ENCODE data around the gene CXADR. TPM values are rescaled to one million over a fixed set of nuclear protein-coding genes. Genes with fewer than 3 reads are reported as not detected.

Gene CXADR
- total RNA-seq, 1 experiment from 2014 or later, result 119 TPM

- DNase-seq (ENCODE audit: low spot score) (no peak), ATAC-seq (no peak)
- Mint-ChIP-seq H3K4me3 (no peak overlapping the region), H3K9me3 (no peaks in the 10 kb centered on the region), H3K27me3 (ENCODE audit: low read depth) (no peaks in the 10 kb centered on the region), H3K27ac (peak overlapping the region; percentile 78), H3K4me1 (peaks cover 66% of the 10 kb centered on the region), H3K36me3 (peaks cover 5% of the 10 kb centered on the region)
- no peak for TF ChIP-seq TP53 (CRISPR knock-in tag; IDR thresholded peaks at IDR 0.05)
- no peak for TF ChIP-seq SP1 (CRISPR knock-in tag; conservative IDR thresholded peaks at IDR 0.05)
- no peak for TF ChIP-seq NFE2L1 (CRISPR knock-in tag; IDR thresholded peaks at IDR 0.05)
- no peak for TF ChIP-seq PRDM15 (CRISPR knock-in tag; IDR thresholded peaks at IDR 0.05)
- TF ChIP-seq NR2C2 (CRISPR knock-in tag; IDR thresholded peaks at IDR 0.05), result no peak
- no peak for TF ChIP-seq MLX (CRISPR knock-in tag; IDR thresholded peaks at IDR 0.05)
- TF ChIP-seq GRHL2 (CRISPR knock-in tag; IDR thresholded peaks at IDR 0.05; ENCODE audit: insufficient replicate concordance, severe bottlenecking), result no peak
- no peak for TF ChIP-seq FOXJ3 (CRISPR knock-in tag; IDR thresholded peaks at IDR 0.05; ENCODE audit: borderline replicate concordance)
- TF ChIP-seq FOXK1 (CRISPR knock-in tag; IDR thresholded peaks at IDR 0.05), result no peak
- TF ChIP-seq, protein P1, sequence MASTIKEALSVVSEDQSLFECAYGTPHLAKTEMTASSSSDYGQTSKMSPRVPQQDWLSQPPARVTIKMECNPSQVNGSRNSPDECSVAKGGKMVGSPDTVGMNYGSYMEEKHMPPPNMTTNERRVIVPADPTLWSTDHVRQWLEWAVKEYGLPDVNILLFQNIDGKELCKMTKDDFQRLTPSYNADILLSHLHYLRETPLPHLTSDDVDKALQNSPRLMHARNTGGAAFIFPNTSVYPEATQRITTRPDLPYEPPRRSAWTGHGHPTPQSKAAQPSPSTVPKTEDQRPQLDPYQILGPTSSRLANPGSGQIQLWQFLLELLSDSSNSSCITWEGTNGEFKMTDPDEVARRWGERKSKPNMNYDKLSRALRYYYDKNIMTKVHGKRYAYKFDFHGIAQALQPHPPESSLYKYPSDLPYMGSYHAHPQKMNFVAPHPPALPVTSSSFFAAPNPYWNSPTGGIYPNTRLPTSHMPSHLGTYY (CRISPR knock-in tag; IDR thresholded peaks at IDR 0.05), result no peak
- no peak for TF ChIP-seq ARID4B (CRISPR knock-in tag; IDR thresholded peaks at IDR 0.05; ENCODE audit: borderline replicate concordance)
- CTCF ChIA-PET, result interaction anchor here (1.1 kb wide), 1 partner anchor 138 kb away, joined by 4 read pairs; no protein-coding TSS in a partner anchor
- POLR2A ChIA-PET, result no interaction called here
These were observed 11.8 kb downstream of the CXADR start for GRCh38 chr21:17524635-17525034.

- CTCF ChIA-PET, result interaction anchor here (1.1 to 2.0 kb wide), 2 partner anchors 15 to 28 kb away, joined by 5 read pairs; no protein-coding TSS in a partner anchor
- TF ChIP-seq GTF2I (CRISPR knock-in tag; conservative IDR thresholded peaks at IDR 0.05) (no peak), PREB (CRISPR knock-in tag; IDR thresholded peaks at IDR 0.05; ENCODE audit: borderline replicate concordance) (no peak), ZNF416 (CRISPR knock-in tag; IDR thresholded peaks at IDR 0.05) (no peak), TEAD1 (CRISPR knock-in tag; IDR thresholded peaks at IDR 0.05) (no peak), NR2C2 (CRISPR knock-in tag; IDR thresholded peaks at IDR 0.05) (no peak), AR (CRISPR knock-in tag; IDR thresholded peaks at IDR 0.05) (no peak), ZBTB21 (CRISPR knock-in tag; IDR thresholded peaks at IDR 0.05; ENCODE audit: borderline replicate concordance) (no peak), NR3C1 (CRISPR knock-in tag; conservative IDR thresholded peaks at IDR 0.05; ENCODE audit: low read depth) (no peak), NR1H2 (CRISPR knock-in tag; IDR thresholded peaks at IDR 0.05) (no peak), ZNF232 (CRISPR knock-in tag; IDR thresholded peaks at IDR 0.05) (no peak)
- TF ChIP-seq, protein P2, sequence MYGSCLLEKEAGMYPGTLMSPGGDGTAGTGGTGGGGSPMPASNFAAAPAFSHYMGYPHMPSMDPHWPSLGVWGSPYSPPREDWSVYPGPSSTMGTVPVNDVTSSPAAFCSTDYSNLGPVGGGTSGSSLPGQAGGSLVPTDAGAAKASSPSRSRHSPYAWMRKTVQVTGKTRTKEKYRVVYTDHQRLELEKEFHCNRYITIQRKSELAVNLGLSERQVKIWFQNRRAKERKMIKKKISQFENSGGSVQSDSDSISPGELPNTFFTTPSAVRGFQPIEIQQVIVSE (CRISPR knock-in tag; IDR thresholded peaks at IDR 0.05; ENCODE audit: borderline replicate concordance), result no peak
These were observed 13.9 kb downstream of the CXADR start for GRCh38 chr21:17526776-17527175.

More at GRCh38 chr21:17526776-17527175, 13.9 kb downstream of the CXADR start:
- DNase-seq (ENCODE audit: low spot score) (no peak), ATAC-seq (no peak)
- peaks cover 5% of the 10 kb centered on the region for H3K36me3 Mint-ChIP-seq
- peaks cover 65% of the 10 kb centered on the region for H3K4me1 Mint-ChIP-seq
- no peaks in the 10 kb centered on the region for H3K27me3 Mint-ChIP-seq (ENCODE audit: low read depth)
- peak overlapping the region; percentile 38 for H3K4me3 Mint-ChIP-seq
- peak overlapping the region; percentile 86 for H3K27ac Mint-ChIP-seq
- no peaks in the 10 kb centered on the region for H3K9me3 Mint-ChIP-seq
- POLR2A ChIA-PET, result no interaction called here

Measured in WTC11 (cell line).